ENCODE data around the gene SEMA4G. TPM values are rescaled to one million over a fixed set of nuclear protein-coding genes. Genes with fewer than 3 reads are reported as not detected.

The SEMA4G gene
- total RNA-seq, result under 1 TPM; 0.68 to 0.98 TPM

GRCh38 chr10:100969187-100970075, at the start of gene SEMA4G:
TSS of gene SEMA4G (plus strand) at chr10:100969504. CDS start at chr10:100972913, 3,409 bp downstream.
- peak within 1 kb of the TSS; percentile 34 for H3K4me3 Mint-ChIP-seq
- H3K4me1 Mint-ChIP-seq, result peaks cover 11% of the 10 kb centered on the region
- ChIA-PET CTCF (interaction anchor here (0.8 to 1.0 kb wide), 3 partner anchors 20 to 45 kb away, joined by 3 to 4 read pairs (median 3); no protein-coding TSS in a partner anchor), POLR2A (no interaction called here)
- DNase-seq, result peak; percentile 29
- no peaks in the 10 kb centered on the region for H3K36me3 Mint-ChIP-seq (ENCODE audit: low read depth)
- H3K27ac Mint-ChIP-seq, result no peak within 1 kb of the TSS
- no peaks in the 10 kb centered on the region for H3K27me3 Mint-ChIP-seq
- no peaks in the 10 kb centered on the region for H3K9me3 Mint-ChIP-seq

- ChIA-PET POLR2A (no interaction called here), CTCF (interaction anchor here (1.2 to 1.3 kb wide), 2 partner anchors 10 to 91 kb away, joined by 3 read pairs; partner anchors contain the start of gene SLF2)
- peaks cover 63% of the 10 kb centered on the region for H3K36me3 Mint-ChIP-seq (ENCODE audit: low read depth)
- no peak for DNase-seq
- H3K4me3 Mint-ChIP-seq, result no peak overlapping the region
- H3K9me3 Mint-ChIP-seq, result no peaks in the 10 kb centered on the region
- no peak overlapping the region for H3K27ac Mint-ChIP-seq
- H3K27me3 Mint-ChIP-seq, result no peaks in the 10 kb centered on the region
- peaks cover 3% of the 10 kb centered on the region for H3K4me1 Mint-ChIP-seq
These were observed 45.7 kb upstream of the SEMA4G start for GRCh38 chr10:100923580-100923979.

GRCh38 chr10:100927266-100927665, 42.0 kb upstream of the SEMA4G start:
- CTCF ChIA-PET, result interaction anchor here (1.2 kb wide), 1 partner anchor 84 kb away, joined by 3 read pairs; no protein-coding TSS in a partner anchor
- H3K27me3 Mint-ChIP-seq, result no peaks in the 10 kb centered on the region
- H3K4me1 Mint-ChIP-seq, result peaks cover 3% of the 10 kb centered on the region
- H3K4me3 Mint-ChIP-seq, result no peak overlapping the region
- no peak overlapping the region for H3K27ac Mint-ChIP-seq
- POLR2A ChIA-PET, result no interaction called here
- H3K36me3 Mint-ChIP-seq (ENCODE audit: low read depth), result peaks cover 74% of the 10 kb centered on the region
- no peaks in the 10 kb centered on the region for H3K9me3 Mint-ChIP-seq
- DNase-seq, result no peak

GRCh38 chr10:100928039-100928438, 41.3 kb upstream of the SEMA4G start:
- ChIA-PET POLR2A (no interaction called here), CTCF (interaction anchor here (0.9 kb wide), 1 partner anchor 15 kb away, joined by 3 read pairs; no protein-coding TSS in a partner anchor)
- H3K9me3 Mint-ChIP-seq, result no peaks in the 10 kb centered on the region
- H3K36me3 Mint-ChIP-seq (ENCODE audit: low read depth), result peaks cover 78% of the 10 kb centered on the region
- no peak overlapping the region for H3K4me3 Mint-ChIP-seq
- peaks cover 3% of the 10 kb centered on the region for H3K4me1 Mint-ChIP-seq
- no peak overlapping the region for H3K27ac Mint-ChIP-seq
- H3K27me3 Mint-ChIP-seq, result no peaks in the 10 kb centered on the region
- no peak for DNase-seq

GRCh38 chr10:100930368-100930767, 38.9 kb upstream of the SEMA4G start:
- Mint-ChIP-seq H3K4me1 (no peaks in the 10 kb centered on the region), H3K36me3 (ENCODE audit: low read depth) (peaks cover 67% of the 10 kb centered on the region), H3K27ac (no peak overlapping the region), H3K4me3 (no peak overlapping the region), H3K9me3 (no peaks in the 10 kb centered on the region), H3K27me3 (no peaks in the 10 kb centered on the region)
- ChIA-PET CTCF (no interaction called here), POLR2A (interaction anchor here (1.1 kb wide), 1 partner anchor 17 kb away, joined by 5 read pairs; the partner anchor contains the start of gene SLF2)
- no peak for DNase-seq

- DNase-seq, result no peak
These were observed 35.1 kb upstream of the SEMA4G start for GRCh38 chr10:100934084-100934659.

GRCh38 chr10:100939763-100940344, 29.4 kb upstream of the SEMA4G start:
- Mint-ChIP-seq H3K9me3 (no peaks in the 10 kb centered on the region), H3K27ac (peak overlapping the region; percentile 7), H3K27me3 (no peaks in the 10 kb centered on the region), H3K36me3 (ENCODE audit: low read depth) (peaks cover 40% of the 10 kb centered on the region), H3K4me3 (no peak overlapping the region), H3K4me1 (peaks cover 13% of the 10 kb centered on the region)
- DNase-seq, result no peak
- ChIA-PET CTCF (no interaction called here), POLR2A (no interaction called here)

More at GRCh38 chr10:100934084-100934659, 35.1 kb upstream of the SEMA4G start:
- Mint-ChIP-seq H3K9me3 (no peaks in the 10 kb centered on the region), H3K27ac (no peak overlapping the region), H3K36me3 (ENCODE audit: low read depth) (peaks cover 49% of the 10 kb centered on the region), H3K4me3 (no peak overlapping the region), H3K27me3 (no peaks in the 10 kb centered on the region), H3K4me1 (no peaks in the 10 kb centered on the region)
- POLR2A ChIA-PET, result interaction anchor here (1.2 kb wide), 1 partner anchor 16 kb away, joined by 3 read pairs; no protein-coding TSS in a partner anchor
- CTCF ChIA-PET, result interaction anchor here (0.6 to 1.7 kb wide), 8 partner anchors 13 to 323 kb away, joined by 3 to 7 read pairs (median 4); partner anchors contain the start of genes LZTS2 and SLF2

- Mint-ChIP-seq H3K9me3 (no peaks in the 10 kb centered on the region), H3K27me3 (no peaks in the 10 kb centered on the region), H3K4me1 (peaks cover 13% of the 10 kb centered on the region), H3K27ac (no peak overlapping the region), H3K36me3 (ENCODE audit: low read depth) (peaks cover 51% of the 10 kb centered on the region), H3K4me3 (no peak overlapping the region)
- CTCF ChIA-PET, result no interaction called here
- DNase-seq, result no peak
- POLR2A ChIA-PET, result no interaction called here
These were observed 27.1 kb upstream of the SEMA4G start for GRCh38 chr10:100942229-100942628.

- Mint-ChIP-seq H3K36me3 (ENCODE audit: low read depth) (peaks cover 51% of the 10 kb centered on the region), H3K9me3 (no peaks in the 10 kb centered on the region), H3K27me3 (no peaks in the 10 kb centered on the region), H3K4me3 (no peak overlapping the region), H3K27ac (no peak overlapping the region), H3K4me1 (peaks cover 13% of the 10 kb centered on the region)
- DNase-seq, result no peak
- POLR2A ChIA-PET, result interaction anchor here (0.5 to 1.3 kb wide), 3 partner anchors 17 to 31 kb away, joined by 3 read pairs; partner anchors contain the start of gene SLF2
- CTCF ChIA-PET, result interaction anchor here (0.9 to 1.0 kb wide), 2 partner anchors 12 to 15 kb away, joined by 3 read pairs; no protein-coding TSS in a partner anchor
These were observed 25.8 kb upstream of the SEMA4G start for GRCh38 chr10:100943508-100943907.

GRCh38 chr10:100945754-100946153, 23.6 kb upstream of the SEMA4G start:
- Mint-ChIP-seq H3K27ac (no peak overlapping the region), H3K4me3 (no peak overlapping the region), H3K4me1 (peaks cover 15% of the 10 kb centered on the region), H3K27me3 (no peaks in the 10 kb centered on the region), H3K36me3 (ENCODE audit: low read depth) (peaks cover 52% of the 10 kb centered on the region), H3K9me3 (no peaks in the 10 kb centered on the region)
- no peak for DNase-seq
- CTCF ChIA-PET, result interaction anchor here (1.1 kb wide), 1 partner anchor 69 kb away, joined by 4 read pairs; no protein-coding TSS in a partner anchor
- POLR2A ChIA-PET, result no interaction called here

GRCh38 chr10:100948916-100949315, 20.4 kb upstream of the SEMA4G start:
- no peak overlapping the region for H3K4me3 Mint-ChIP-seq
- no peak for DNase-seq
- peaks cover 49% of the 10 kb centered on the region for H3K36me3 Mint-ChIP-seq (ENCODE audit: low read depth)
- POLR2A ChIA-PET, result interaction anchor here (1.7 kb wide), 2 partner anchors 10 to 14 kb away, joined by 3 to 4 read pairs; no protein-coding TSS in a partner anchor
- no peak overlapping the region for H3K27ac Mint-ChIP-seq
- H3K9me3 Mint-ChIP-seq, result no peaks in the 10 kb centered on the region
- peaks cover 7% of the 10 kb centered on the region for H3K4me1 Mint-ChIP-seq
- CTCF ChIA-PET, result interaction anchor here (0.6 to 1.2 kb wide), 3 partner anchors 15 to 66 kb away, joined by 3 read pairs; partner anchors contain the start of gene SEMA4G
- H3K27me3 Mint-ChIP-seq, result no peaks in the 10 kb centered on the region

- POLR2A ChIA-PET, result no interaction called here
- CTCF ChIA-PET, result no interaction called here
- Mint-ChIP-seq H3K36me3 (ENCODE audit: low read depth) (peaks cover 46% of the 10 kb centered on the region), H3K4me1 (peaks cover 7% of the 10 kb centered on the region), H3K27ac (no peak overlapping the region), H3K9me3 (no peaks in the 10 kb centered on the region), H3K27me3 (no peaks in the 10 kb centered on the region), H3K4me3 (no peak overlapping the region)
- no peak for DNase-seq
These were observed 9.1 kb upstream of the SEMA4G start for GRCh38 chr10:100960251-100960650.

Data from activated CD4-positive, alpha-beta memory T cell treated with anti-CD3 and anti-CD28 coated beads, Interleukin-2, amount 10 ng/mL, durations not matched to agents 7 days and 5 days (primary cell).